PC-9 (cell line): ENCODE results near the gene SNTG2. TPM values are rescaled to one million over a fixed set of nuclear protein-coding genes. Genes with fewer than 3 reads are reported as not detected.

Experiments
- BruUV-seq: library from RNA; stranded (reverse); fragments of 400-500 nt; replicated peaks from 2 replicates; lab custom pipeline; 2021; lab: Mats Ljungman, UMichigan
- CTCF ChIA-PET: fragments of 300-600 bp; sonication (Branson Sonifier 250); formaldehyde crosslinking; loops from one replicate; lab custom pipeline; 2022; ENCODE audit warnings: antibody characterized with exemption; lab: Charles Lee
- POLR2A ChIA-PET: fragments of 300-600 bp; sonication (Branson Sonifier 250); formaldehyde crosslinking; loops from one replicate; lab custom pipeline; 2022; ENCODE audit warnings: antibody characterized with exemption; ENCODE audit not compliant: unreplicated experiment; lab: Charles Lee
- DNase-seq, 2 experiments: peaks; one replicate each; pipeline versions ENCODE4 v3.0.0 to v3.0.0-alpha.2; 2015 to 2022; ENCODE audit warnings: mixed read lengths in 1 of 2
- H2AFZ ChIP-seq: fragments of 200-600 bp; sonication (generic); 2 replicates; pipeline ENCODE4 v1.8.1; 2017; ENCODE audit warnings: antibody characterized with exemption
- H3F3A ChIP-seq: fragments of 200-600 bp; sonication (generic); 2 replicates; pipeline ENCODE4 v1.8.1; 2017; ENCODE audit warnings: antibody characterized with exemption, mild to moderate bottlenecking, low read depth; ENCODE audit not compliant: insufficient read depth
- H3K27ac ChIP-seq: fragments of 200-600 bp; sonication (generic); 2 replicates; pipeline ENCODE4 v1.6.1; 2016; ENCODE audit warnings: mixed run types
- H3K27me3 ChIP-seq: fragments of 200-600 bp; sonication (generic); 2 replicates; pipeline ENCODE4 v1.6.1; 2016; ENCODE audit warnings: low read depth, mixed run types; ENCODE audit not compliant: insufficient read depth
- H3K36me3 ChIP-seq: fragments of 200-600 bp; sonication (generic); 2 replicates; pipeline ENCODE4 v1.6.1; 2016; ENCODE audit warnings: low read depth, mixed run types
- H3K4me1 ChIP-seq: fragments of 200-600 bp; sonication (generic); replicated peaks from 2 replicates; pipeline ENCODE4 v1.6.1; 2016; ENCODE audit warnings: mixed run types; ENCODE audit not compliant: insufficient read depth
- H3K4me2 ChIP-seq: fragments of 200-600 bp; sonication (generic); 2 replicates; pipeline ENCODE4 v1.6.1; 2017; ENCODE audit warnings: mixed run types
- H3K4me3 ChIP-seq: fragments of 200-600 bp; sonication (generic); 2 replicates; pipeline ENCODE4 v1.6.1; 2016; ENCODE audit warnings: mixed run types
- H3K79me2 ChIP-seq: fragments of 200-600 bp; sonication (generic); 2 replicates; pipeline ENCODE4 v1.6.1; 2017; ENCODE audit warnings: low read depth, mixed run types
- H3K9me2 ChIP-seq: fragments of 200-600 bp; sonication (generic); 2 replicates; pipeline ENCODE4 v1.8.1; 2017; ENCODE audit warnings: mild to moderate bottlenecking; ENCODE audit not compliant: insufficient read depth
- H3K9me3 ChIP-seq: fragments of 200-600 bp; sonication (generic); 2 replicates; pipeline ENCODE4 v1.8.1; 2016; ENCODE audit warnings: low read depth; ENCODE audit not compliant: insufficient read depth
- H4K20me1 ChIP-seq: fragments of 200-600 bp; sonication (generic); 2 replicates; pipeline ENCODE4 v1.8.1; 2017; ENCODE audit not compliant: insufficient read depth
- CTCF ChIP-seq: fragments of 200-600 bp; sonication (generic); conservative IDR thresholded peaks from 2 replicates; pipeline ENCODE4 v1.6.1; 2017; ENCODE audit warnings: mixed run types, antibody characterized with exemption, mild to moderate bottlenecking, moderate library complexity
- EZH2 ChIP-seq: fragments of 200-600 bp; sonication (generic); IDR thresholded peaks from 2 replicates; pipeline ENCODE4 v1.8.0; 2017; ENCODE audit warnings: antibody characterized with exemption, low read depth
- intact Hi-C: fragments of 100-400 bp; cut with micrococcal nuclease; formaldehyde crosslinking; loops from one replicate; pipeline ENCODE4 v1.10.0; 2022; ENCODE audit not compliant: unreplicated experiment
- total RNA-seq: library from RNA; stranded (reverse); gene quantifications from 2 replicates; pipeline ENCODE4 v1.2.3, GENCODE V29; 2021

Gene SNTG2
- total RNA-seq, 1 experiment from 2014 or later: not detected

- BruUV-seq: no TSS peak
- no peaks in the 10 kb centered on the region for H3K9me2 ChIP-seq
- ChIA-PET CTCF (no interaction called here), POLR2A (no interaction called here)
- no peak overlapping the region for H3K4me3 ChIP-seq
- H3K27ac ChIP-seq: no peak overlapping the region
- no peak for TF ChIP-seq EZH2
- TF ChIP-seq CTCF: no peak
- no peaks in the 10 kb centered on the region for H3K36me3 ChIP-seq
- H3K79me2 ChIP-seq: no peaks in the 10 kb centered on the region
- no peaks in the 10 kb centered on the region; the same call in 1 of the 2 replicates for H4K20me1 ChIP-seq
- intact Hi-C loops: no loop called here
- H3F3A ChIP-seq: no peaks in the 10 kb centered on the region
- H3K4me1 ChIP-seq: no peaks in the 10 kb centered on the region
- H3K27me3 ChIP-seq: peaks cover 88% of the 10 kb centered on the region
- no peaks in the 10 kb centered on the region for H3K9me3 ChIP-seq
- DNase-seq: no peak
- H2AFZ ChIP-seq: no peak overlapping the region
- H3K4me2 ChIP-seq: no peak overlapping the region
These were observed 306.1 kb downstream of the SNTG2 start for GRCh38 chr2:1256632-1257324.

GRCh38 chr2:1257334-1257733 is 306.7 kb downstream of the SNTG2 start:
- H3K9me3 ChIP-seq: no peaks in the 10 kb centered on the region
- intact Hi-C loops: no loop called here
- ChIA-PET CTCF (no interaction called here), POLR2A (no interaction called here)
- no peak for TF ChIP-seq EZH2
- no peak for TF ChIP-seq CTCF
- H4K20me1 ChIP-seq: no peaks in the 10 kb centered on the region; the same call in 1 of the 2 replicates
- H3K4me2 ChIP-seq: no peak overlapping the region
- no peak for DNase-seq
- H3K36me3 ChIP-seq: no peaks in the 10 kb centered on the region
- no TSS peak for BruUV-seq
- no peaks in the 10 kb centered on the region for H3F3A ChIP-seq
- no peak overlapping the region for H3K27ac ChIP-seq
- no peak overlapping the region for H3K4me3 ChIP-seq
- H3K27me3 ChIP-seq: peaks cover 88% of the 10 kb centered on the region
- H2AFZ ChIP-seq: no peak overlapping the region
- no peaks in the 10 kb centered on the region for H3K9me2 ChIP-seq
- H3K4me1 ChIP-seq: no peaks in the 10 kb centered on the region
- H3K79me2 ChIP-seq: no peaks in the 10 kb centered on the region

GRCh38 chr2:1259746-1260145 is 309.1 kb downstream of the SNTG2 start:
- Histone ChIP-seq H3K4me2 (no peak overlapping the region), H3K4me3 (no peak overlapping the region), H3K36me3 (no peaks in the 10 kb centered on the region), H3F3A (no peaks in the 10 kb centered on the region), H3K9me2 (no peaks in the 10 kb centered on the region), H3K9me3 (no peaks in the 10 kb centered on the region), H4K20me1 (no peaks in the 10 kb centered on the region; the same call in 1 of the 2 replicates), H3K4me1 (no peaks in the 10 kb centered on the region), H3K27me3 (peaks cover 76% of the 10 kb centered on the region), H3K79me2 (no peaks in the 10 kb centered on the region), H2AFZ (no peak overlapping the region), H3K27ac (no peak overlapping the region)
- no TSS peak for BruUV-seq
- ChIA-PET CTCF (no interaction called here), POLR2A (no interaction called here)
- intact Hi-C loops: no loop called here
- DNase-seq: no peak
- TF ChIP-seq CTCF: no peak
